HG03025 (cell line): ENCODE measurements around the gene GTF2E1.

Source experiments
- ATAC-seq: cut with Tn5 transposase; IDR thresholded peaks from one replicate; pipeline ENCODE4 v1.9.1; 2021; ENCODE audit warnings: mild to moderate bottlenecking, moderate library complexity; ENCODE audit not compliant: unreplicated experiment, low FRiP score

Gene GTF2E1

DNA sequence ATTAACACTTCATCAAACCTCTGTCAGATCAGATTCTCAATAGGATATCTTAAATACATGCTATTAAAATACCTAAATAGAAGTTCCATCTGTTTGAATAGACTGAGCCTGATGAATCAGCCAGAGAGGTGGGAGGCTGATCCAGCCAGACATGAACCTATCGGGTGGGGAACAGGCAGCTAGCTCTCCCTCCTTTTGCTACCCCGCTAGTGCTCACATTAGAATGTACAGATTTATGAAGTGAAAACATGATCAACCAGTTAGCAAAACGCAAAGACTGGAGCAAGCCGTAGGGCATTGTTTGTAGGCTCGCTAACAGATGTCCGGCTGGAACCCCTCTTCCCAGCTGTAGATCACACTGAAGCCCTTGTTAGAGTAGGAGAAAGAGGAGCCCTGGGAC, 54.4 kb downstream of the GTF2E1 start:
- ATAC-seq = no peak

DNA sequence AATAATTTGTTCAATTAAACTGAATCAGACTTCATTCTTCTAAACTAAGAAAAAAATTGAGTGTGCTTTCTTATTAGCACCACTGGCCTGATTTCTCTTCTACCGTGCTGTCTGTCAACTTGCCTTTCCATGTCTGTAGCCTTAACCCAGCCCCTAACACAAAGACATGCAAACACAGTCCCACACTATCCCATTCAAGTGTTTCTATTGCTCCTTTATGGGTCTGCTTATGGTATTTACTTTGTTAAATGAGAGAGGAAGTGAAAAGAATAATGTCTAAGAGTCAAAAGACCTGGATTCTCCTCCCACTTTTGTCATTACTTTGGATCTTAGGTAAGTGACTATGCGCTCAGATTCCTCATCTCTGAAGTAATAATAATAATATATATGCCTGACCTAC, 55.3 kb downstream of the GTF2E1 start:
- ATAC-seq = no peak

DNA sequence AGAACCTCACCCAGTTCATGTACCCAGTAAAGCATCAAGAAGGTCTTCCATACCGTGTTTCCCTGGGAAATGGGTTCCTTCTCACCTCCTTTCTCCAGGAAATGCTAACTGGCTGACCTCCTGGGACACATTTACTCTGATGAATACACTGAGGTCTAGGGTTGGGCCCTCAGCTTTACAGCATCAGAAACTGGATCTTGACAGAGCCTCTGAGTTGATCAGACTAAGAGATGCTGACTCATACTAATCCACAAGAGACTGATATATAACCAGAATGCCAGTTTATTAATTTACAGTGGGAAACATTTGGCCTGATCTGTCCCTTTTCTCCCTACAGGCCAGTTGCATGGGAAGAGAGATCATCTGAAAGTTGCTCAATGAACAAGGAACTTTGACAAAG, 55.8 kb downstream of the GTF2E1 start:
- ATAC-seq = no peak

DNA sequence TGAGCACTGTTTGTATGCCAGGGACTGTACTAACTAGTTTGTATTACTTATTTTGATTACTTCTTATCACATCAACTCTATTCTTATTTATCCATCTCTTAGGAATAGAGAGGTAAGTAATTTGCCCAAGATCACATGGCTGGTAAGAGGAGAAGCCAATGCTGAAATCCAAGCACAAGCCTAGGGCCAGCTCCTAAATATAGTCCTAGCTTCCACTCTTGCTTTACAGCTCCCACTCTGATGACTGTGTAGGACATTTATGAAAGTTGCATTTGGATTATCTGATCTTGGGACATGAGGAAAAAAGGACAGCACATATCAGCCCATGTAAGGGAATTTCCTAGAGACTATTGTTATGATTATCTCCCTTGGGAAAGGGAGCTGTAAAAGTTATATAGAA, 58.1 kb downstream of the GTF2E1 start:
- no peak for ATAC-seq

DNA sequence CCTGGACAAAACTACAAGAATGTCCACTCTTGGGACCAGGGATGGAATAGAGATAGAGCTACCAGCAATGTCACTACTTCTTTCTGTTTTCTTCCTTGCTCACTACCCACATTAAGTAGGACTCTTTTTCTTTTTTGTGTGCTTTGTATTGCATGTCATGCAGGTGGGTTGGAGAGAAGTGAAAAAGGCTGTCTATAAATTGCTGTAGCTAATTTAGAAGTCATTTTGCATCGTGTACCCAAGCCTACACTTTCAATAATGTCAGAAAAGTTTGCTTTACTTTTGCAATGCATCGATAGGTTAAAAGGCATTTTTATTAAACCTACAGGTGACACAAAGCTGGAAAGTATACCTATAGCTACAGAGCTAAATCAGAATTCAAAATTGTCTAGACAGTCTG, 58.9 kb downstream of the GTF2E1 start:
- peak; percentile 93 for ATAC-seq

DNA sequence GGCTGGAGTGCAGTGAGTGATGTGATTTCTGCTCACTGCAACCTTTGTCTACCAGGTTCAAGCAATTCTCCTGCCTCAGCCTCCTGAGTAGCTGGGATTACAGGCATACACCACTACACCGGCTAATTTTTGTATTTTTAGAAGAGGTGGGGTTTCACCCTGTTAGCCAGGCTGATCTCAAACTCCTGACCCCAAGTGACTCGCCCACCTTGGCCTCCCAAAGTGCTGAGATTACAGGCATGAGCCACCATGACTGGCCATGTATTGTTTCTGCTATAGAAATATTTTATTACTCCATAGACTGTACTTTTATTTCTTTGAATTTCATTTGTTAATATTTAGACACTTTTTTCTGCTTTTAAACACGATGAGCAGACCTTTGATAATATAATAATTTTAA, 60.4 kb downstream of the GTF2E1 start:
- ATAC-seq = no peak

DNA sequence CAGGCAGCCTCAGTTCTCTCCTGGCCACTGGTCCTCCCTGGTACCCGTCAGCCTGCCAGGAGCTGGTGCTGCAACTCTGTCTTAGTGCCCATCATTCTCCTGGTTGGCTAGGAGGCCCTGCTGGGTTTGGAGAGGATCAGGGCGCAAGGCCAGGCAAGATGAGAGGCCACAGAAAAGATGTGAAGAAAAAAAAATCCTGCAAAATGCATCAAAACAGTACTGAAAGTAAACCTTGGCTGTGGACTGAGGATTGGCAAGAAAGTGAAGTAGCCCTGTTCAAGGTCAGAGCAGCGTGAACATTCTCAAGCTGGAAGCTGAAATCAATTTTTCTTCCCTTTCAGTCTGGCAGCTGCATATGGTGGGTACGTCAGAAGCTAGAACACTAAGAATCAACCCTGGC, 74.2 kb downstream of the GTF2E1 start:
- no peak for ATAC-seq

DNA sequence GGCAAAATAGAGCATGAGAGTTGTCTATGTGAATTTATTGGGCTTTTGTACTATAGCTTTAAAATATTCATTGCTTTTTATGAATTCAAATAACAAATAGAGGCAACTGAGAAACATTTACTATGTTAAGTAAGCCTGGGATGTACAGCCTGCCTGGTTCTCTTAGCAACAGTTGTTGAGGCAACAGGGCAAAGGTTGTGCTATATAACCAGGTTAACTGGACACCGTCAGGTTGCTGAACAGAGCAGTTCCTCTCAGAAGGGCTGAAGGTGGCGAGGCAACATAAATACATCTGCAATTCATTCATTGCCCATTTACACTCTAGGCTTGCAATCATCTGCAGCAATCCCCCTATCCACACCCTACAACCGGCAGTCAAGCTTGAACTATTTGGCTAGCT, 78.2 kb downstream of the GTF2E1 start:
- ATAC-seq = no peak

DNA sequence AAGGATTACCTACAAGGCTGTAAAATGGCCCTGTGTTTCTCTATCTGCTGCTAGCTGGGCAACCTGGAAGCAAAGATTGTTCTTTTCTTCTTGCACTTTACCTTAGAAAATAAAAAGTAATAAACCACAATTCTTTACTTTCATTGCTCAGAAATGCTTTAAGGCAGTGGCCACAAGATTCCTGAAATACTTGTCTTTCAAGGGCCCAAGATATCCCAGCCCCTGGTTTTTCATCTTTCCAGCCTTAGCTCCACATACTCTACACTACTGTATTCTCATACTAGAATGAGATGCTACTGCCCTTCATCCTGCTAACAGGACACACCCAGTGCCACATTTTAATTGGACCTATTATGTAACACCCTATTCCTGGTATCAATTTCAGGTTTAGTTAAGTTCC, 78.9 kb downstream of the GTF2E1 start:
- no peak for ATAC-seq

DNA sequence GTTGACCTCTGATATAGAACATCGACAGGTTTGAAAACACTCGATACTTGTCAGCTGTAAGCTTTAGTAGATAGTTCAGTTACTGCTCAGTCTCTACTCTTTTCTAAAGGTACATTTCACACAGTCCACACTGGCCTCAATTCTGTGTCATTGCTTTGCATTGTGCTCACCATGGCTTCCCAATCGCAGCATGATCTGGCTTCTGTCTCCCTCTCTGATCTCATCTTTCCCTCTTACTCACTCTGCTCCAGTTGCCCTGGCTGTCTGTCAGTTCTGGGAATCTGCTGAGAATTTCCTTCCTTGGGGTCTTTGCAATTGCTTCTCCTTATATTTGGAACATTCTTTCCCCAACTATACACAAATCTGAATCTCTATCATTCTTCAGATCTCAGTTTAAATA, 80.6 kb downstream of the GTF2E1 start:
- no peak for ATAC-seq

DNA sequence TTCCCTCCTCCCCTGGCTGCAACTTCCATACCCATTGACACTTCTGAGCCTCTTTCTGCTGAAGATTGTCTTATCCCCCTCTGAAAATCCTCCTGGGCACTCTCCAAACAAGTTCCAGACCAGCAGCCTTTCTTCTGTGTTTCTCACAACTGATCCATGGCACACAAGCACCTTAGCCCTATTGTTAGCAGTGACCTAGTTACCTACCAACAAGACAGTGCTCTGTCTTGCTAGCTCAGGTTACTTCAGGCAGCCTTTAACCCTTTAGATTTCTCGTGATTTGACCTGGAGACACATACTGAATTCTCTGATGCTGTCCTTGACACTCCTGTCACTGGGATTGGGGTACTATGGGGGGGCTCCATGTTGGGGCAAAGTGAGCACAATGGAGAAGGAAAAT, 82.1 kb downstream of the GTF2E1 start:
- no peak for ATAC-seq

DNA sequence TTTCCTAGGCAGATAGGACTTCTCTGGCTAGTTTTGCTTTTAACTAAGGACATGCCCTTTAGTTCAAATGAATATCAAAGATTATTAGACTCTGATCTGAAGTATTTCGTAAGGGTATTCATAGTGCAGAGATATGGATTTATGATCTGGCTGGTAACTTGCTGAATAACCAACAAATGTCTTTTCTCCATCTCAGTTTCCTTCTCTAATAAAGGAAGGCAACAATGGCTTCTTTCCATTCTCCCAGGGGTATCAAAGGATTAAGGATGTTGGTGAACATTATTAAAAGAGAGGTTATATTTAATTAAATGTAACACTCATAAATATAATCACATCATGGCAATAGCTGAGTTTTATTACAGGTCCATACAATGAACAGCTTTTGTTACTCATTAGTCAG, 86.3 kb downstream of the GTF2E1 start:
- no peak for ATAC-seq

DNA sequence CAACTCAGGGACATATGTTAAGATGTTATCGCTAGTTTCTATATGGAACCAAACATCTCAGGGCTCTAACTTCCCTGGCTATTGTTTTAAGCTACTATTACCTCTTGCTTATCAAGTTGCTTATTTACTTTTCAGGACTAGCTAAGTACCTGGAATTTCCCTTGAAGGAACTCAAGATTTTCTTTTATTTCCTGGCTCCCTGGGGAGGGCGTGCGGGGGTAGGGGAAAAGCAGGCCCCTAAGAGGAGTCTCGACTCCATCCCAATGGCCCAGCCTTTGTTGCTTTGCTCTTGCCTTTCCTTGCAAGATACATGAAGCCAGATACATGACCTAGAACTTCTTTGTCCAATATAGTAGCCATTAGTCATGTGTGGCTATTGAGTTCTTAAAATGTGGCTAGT, 88.5 kb downstream of the GTF2E1 start:
- ATAC-seq = no peak
